GM12878 (cell line): ENCODE results near the gene DIPK1A. TPM values are rescaled to one million over a fixed set of nuclear protein-coding genes. Genes with fewer than 3 reads are reported as not detected.
"Not testable (repeated sequence)": the region's sequence is repeated elsewhere in the genome, so short reads cannot be mapped to it uniquely, and the experiment has no call there.

Source experiments
- ATAC-seq: fragments of 200-7000 bp; cut with Tn5 transposase; 3 replicates; pipeline ENCODE4 v1.9.1; 2020; ENCODE audit warnings: mild to moderate bottlenecking, moderate library complexity
- BruUV-seq: library from RNA; stranded (reverse); fragments of 400-500 nt; replicated peaks from 2 replicates; lab custom pipeline; 2021; lab: Mats Ljungman, UMichigan
- CTCF ChIA-PET: fragments of 300-600 bp; sonication (Branson Sonifier 250); formaldehyde crosslinking; extraction: SDS; loops from one replicate; lab custom pipeline; 2021; ENCODE audit warnings: inconsistent platforms; lab: Yijun Ruan, JAX
- POLR2A ChIA-PET: fragments of 350-600 bp; formaldehyde crosslinking; extraction: SDS; loops from one replicate; lab custom pipeline; 2021; ENCODE audit warnings: inconsistent platforms; lab: Charles Lee
- RAD21 ChIA-PET: fragments of 300-600 bp; sonication (Branson Sonifier 250); formaldehyde crosslinking; loops from one replicate; lab custom pipeline; 2023; ENCODE audit warnings: antibody characterized with exemption; ENCODE audit not compliant: unreplicated experiment; lab: Charles Lee
- SMC1A ChIA-PET: fragments of 300-600 bp; sonication (Branson Sonifier 250); formaldehyde crosslinking; loops from one replicate; lab custom pipeline; 2023; ENCODE audit not compliant: unreplicated experiment, uncharacterized antibody; lab: Charles Lee
- DNase-seq: peaks from one replicate; pipeline ENCODE4 v3.0.0-alpha.2; 2011; ENCODE audit warnings: low read depth, low spot score
- FAIRE-seq: peaks from 3 replicates; lab custom pipeline; 2011; peaks lifted over from hg19 to GRCh38; lab: Jason Lieb, UNC
- H2AFZ ChIP-seq: 2 replicates; pipeline ENCODE4 v1.6.0; 2011; ENCODE audit warnings: low read depth, low read length, control low read depth; ENCODE audit not compliant: control insufficient read depth
- H3K27ac ChIP-seq: 2 replicates; pipeline ENCODE4 v1.5.1; 2011; ENCODE audit warnings: control low read depth; ENCODE audit not compliant: control insufficient read depth, insufficient read depth
- H3K27me3 ChIP-seq, 2 experiments: replicated peaks in 1 of 2; 2 replicates each; pipeline versions ENCODE4 v1.6.0 to v1.6.1; 2011; ENCODE audit warnings: low read length in 1 of 2; ENCODE audit not compliant: control insufficient read depth in 2 of 2, insufficient read depth in 2 of 2
- H3K36me3 ChIP-seq, 2 experiments: 2 replicates each; pipeline ENCODE4 v1.5.1; 2011; ENCODE audit warnings: low read length in 1 of 2; ENCODE audit not compliant: control insufficient read depth in 2 of 2, insufficient read depth in 2 of 2
- H3K4me1 ChIP-seq: 2 replicates; pipeline ENCODE4 v1.6.1; 2011; ENCODE audit warnings: mild to moderate bottlenecking, low read length, moderate library complexity, mixed read lengths; ENCODE audit not compliant: control insufficient read depth, insufficient read depth
- H3K4me2 ChIP-seq: 2 replicates; pipeline ENCODE4 v1.6.0; 2011; ENCODE audit warnings: control low read depth; ENCODE audit not compliant: control insufficient read depth, insufficient read depth
- H3K4me3 ChIP-seq: fragments of 200-600 bp; sonication (generic); 2 replicates; pipeline ENCODE4 v1.5.1; 2016
- H3K79me2 ChIP-seq: 2 replicates; pipeline ENCODE4 v1.6.0; 2011; ENCODE audit warnings: low read length; ENCODE audit not compliant: control insufficient read depth, insufficient read depth
- H3K9ac ChIP-seq: 2 replicates; pipeline ENCODE4 v1.8.0; 2011; ENCODE audit warnings: low read length, control low read depth, mixed read lengths; ENCODE audit not compliant: control insufficient read depth, insufficient read depth
- H3K9me3 ChIP-seq: replicated peaks from 3 replicates; pipeline ENCODE4 v1.5.1; 2011; ENCODE audit warnings: mild to moderate bottlenecking, low read length; ENCODE audit not compliant: control insufficient read depth, insufficient read depth
- H4K20me1 ChIP-seq: 2 replicates; pipeline ENCODE4 v1.6.0; 2011; ENCODE audit not compliant: control insufficient read depth, insufficient read depth
- ATF2 ChIP-seq: IDR thresholded peaks from 2 replicates; pipeline ENCODE4 v1.6.1; 2012; ENCODE audit warnings: low read length, inconsistent platforms
- CHD1 ChIP-seq: IDR thresholded peaks from 2 replicates; pipeline ENCODE4 v1.6.1; 2012; ENCODE audit warnings: low read depth, low read length, improper control_type of control experiment
- E4F1 ChIP-seq: fragments of 450-650 bp; IDR thresholded peaks from 2 replicates; pipeline ENCODE4 v1.6.1; 2018; ENCODE audit warnings: borderline replicate concordance, mild to moderate bottlenecking; ENCODE audit not compliant: partially characterized antibody
- EED ChIP-seq: sonication (generic); IDR thresholded peaks from 2 replicates; pipeline ENCODE4 v1.6.1; 2016; ENCODE audit warnings: antibody characterized with exemption, low read depth
- EGR1 ChIP-seq, 2 experiments: IDR thresholded peaks; 1 replicate in 1 of 2; 2 replicates in 1 of 2; pipeline ENCODE4 v1.6.1; 2011 to 2012; ENCODE audit warnings: low read depth in 2 of 2, low read length in 2 of 2, borderline replicate concordance in 1 of 2, mild to moderate bottlenecking in 1 of 2, moderate library complexity in 1 of 2
- JUND ChIP-seq: IDR thresholded peaks from 2 replicates; pipeline ENCODE4 v1.6.1; 2012; ENCODE audit warnings: low read depth, mild to moderate bottlenecking, low read length, improper control_type of control experiment, moderate library complexity
- SMAD1 ChIP-seq: fragments of 450-650 bp; IDR thresholded peaks from 2 replicates; pipeline ENCODE4 v1.6.1; 2018; ENCODE audit warnings: mild to moderate bottlenecking, low read depth; ENCODE audit not compliant: partially characterized antibody
- STAT3 ChIP-seq: IDR thresholded peaks from 2 replicates; pipeline ENCODE4 v1.6.1; 2011; ENCODE audit warnings: low read depth, low read length, improper control_type of control experiment
- WGBS: methylation state at CpG from one replicate; pipeline ENCODE4 v1.1.6; 2016; ENCODE audit warnings: low lambda C conversion rate; ENCODE audit not compliant: insufficient replicate concordance, insufficient coverage; ENCODE audit errors: missing lambda C conversion rate; 5-methylcytosine and 5-hydroxymethylcytosine counted together
- in situ Hi-C: fragments of 300-500 bp; cut with MboI; formaldehyde crosslinking; loops from 9 replicates; pipeline ENCODE4 v1.14.3; 2018; ENCODE audit warnings: mixed read lengths
- intact Hi-C: fragments of 100-400 bp; cut with micrococcal nuclease; formaldehyde crosslinking; loops from one replicate; pipeline ENCODE4 v1.14.2; 2022; ENCODE audit not compliant: unreplicated experiment
- polyA plus RNA-seq, 11 experiments: library from polyadenylated mRNA; depleted of rRNA in 4 of 11; unstranded in 6 of 11; stranded (reverse) in 5 of 11; fragments of >200 nt; fragmentation: Nextera tagmentation in 4 of 11; fragmentation: Illumina TruSeq in 1 of 11; extraction: Ambion mirVana in 4 of 11; extraction: Trizol in 1 of 11; gene quantifications; 1 replicate in 1 of 11; 2 replicates in 10 of 11; pipeline versions ENCODE4 v1.2.1 to v1.2.3, GENCODE V29; 2011 to 2016; ENCODE audit warnings: inconsistent platforms in 2 of 11, missing spikeins in 2 of 11, low read depth in 1 of 11
- total RNA-seq, 4 experiments: library from RNA; depleted of rRNA in 3 of 4; stranded (reverse); fragments of >200 nt in 3 of 4; fragmentation: Illumina TruSeq in 1 of 4; extraction: Trizol in 1 of 4; gene quantifications; 2 replicates each; pipeline versions ENCODE4 v1.2.1 to v1.2.3, GENCODE V29; 2013 to 2021
- TF ChIP-seq, protein P1 (sequence below): IDR thresholded peaks from 2 replicates; pipeline ENCODE4 v1.6.1; 2011; ENCODE audit warnings: mild to moderate bottlenecking, low read depth, low read length, moderate library complexity; ENCODE audit not compliant: insufficient replicate concordance
- TF ChIP-seq, protein P2 (sequence below): fragments of 450-650 bp; IDR thresholded peaks from 2 replicates; pipeline ENCODE4 v1.6.1; 2016; ENCODE audit warnings: mild to moderate bottlenecking
- TF ChIP-seq, protein P3 (sequence below): fragments of 450-650 bp; IDR thresholded peaks from 2 replicates; pipeline ENCODE4 v1.6.1; 2017; ENCODE audit warnings: low read depth, mild to moderate bottlenecking, moderate library complexity

DIPK1A gene
- total and polyA plus RNA-seq, 10 of the 15 experiments (the other 5 are each of a cell fraction or from before 2014, with no cell fraction given) = 4.9 to 15.0 (median 9.7) TPM

DNA sequence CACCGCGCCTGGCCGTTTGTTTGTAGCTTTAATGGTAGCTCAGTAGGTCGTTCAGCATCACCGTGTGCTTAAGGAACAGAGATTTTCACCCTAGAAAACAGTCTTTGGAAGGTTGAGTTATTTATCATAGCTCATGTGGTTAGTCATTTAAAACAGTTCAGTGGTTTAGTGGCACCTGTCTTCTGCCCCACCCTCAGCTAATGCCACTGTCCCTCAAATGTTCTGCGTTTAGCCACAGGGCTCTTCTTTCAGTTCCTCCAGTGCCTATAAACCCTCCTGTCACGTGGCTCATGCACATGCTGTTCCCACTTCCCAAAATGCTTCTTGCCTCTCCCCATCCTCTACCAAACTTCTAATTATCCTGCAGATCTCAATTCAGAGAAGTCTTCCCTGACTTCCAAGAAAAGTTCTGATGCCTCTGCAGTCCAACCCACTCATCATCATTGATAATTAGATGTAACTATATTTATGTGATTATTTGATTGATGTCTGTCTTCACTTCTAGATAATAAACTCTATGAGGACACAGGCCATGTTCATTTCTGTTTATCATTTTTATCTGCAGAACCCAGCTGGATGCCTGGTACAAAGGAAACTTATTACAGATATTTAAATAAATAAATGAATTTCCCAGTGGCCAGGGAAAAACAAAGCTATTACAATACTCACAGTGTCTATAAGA is 14.4 kb upstream of the DIPK1A start (continued):
- TF ChIP-seq ATF2 = peak; percentile 78
- TF ChIP-seq SMAD1 = no peak
- TF ChIP-seq, protein P1, sequence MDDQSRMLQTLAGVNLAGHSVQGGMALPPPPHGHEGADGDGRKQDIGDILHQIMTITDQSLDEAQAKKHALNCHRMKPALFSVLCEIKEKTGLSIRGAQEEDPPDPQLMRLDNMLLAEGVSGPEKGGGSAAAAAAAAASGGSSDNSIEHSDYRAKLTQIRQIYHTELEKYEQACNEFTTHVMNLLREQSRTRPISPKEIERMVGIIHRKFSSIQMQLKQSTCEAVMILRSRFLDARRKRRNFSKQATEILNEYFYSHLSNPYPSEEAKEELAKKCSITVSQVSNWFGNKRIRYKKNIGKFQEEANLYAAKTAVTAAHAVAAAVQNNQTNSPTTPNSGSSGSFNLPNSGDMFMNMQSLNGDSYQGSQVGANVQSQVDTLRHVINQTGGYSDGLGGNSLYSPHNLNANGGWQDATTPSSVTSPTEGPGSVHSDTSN = peak; percentile 83
- peak; percentile 95 for TF ChIP-seq EED
- 0 out of 2 replicates have a peak, but pooled peaks have one; percentile 44 for TF ChIP-seq STAT3
- TF ChIP-seq EGR1 (IDR thresholded peaks at IDR 0.05; ENCODE audit: borderline replicate concordance in 1 of 2, low read depth in 2 of 2, low read length in 2 of 2) = peak in 1 of 2 experiments; percentile 22; a peak in 1 of 3 replicates
- no peak for TF ChIP-seq JUND
- no peak for TF ChIP-seq CHD1
- TF ChIP-seq, protein P2, sequence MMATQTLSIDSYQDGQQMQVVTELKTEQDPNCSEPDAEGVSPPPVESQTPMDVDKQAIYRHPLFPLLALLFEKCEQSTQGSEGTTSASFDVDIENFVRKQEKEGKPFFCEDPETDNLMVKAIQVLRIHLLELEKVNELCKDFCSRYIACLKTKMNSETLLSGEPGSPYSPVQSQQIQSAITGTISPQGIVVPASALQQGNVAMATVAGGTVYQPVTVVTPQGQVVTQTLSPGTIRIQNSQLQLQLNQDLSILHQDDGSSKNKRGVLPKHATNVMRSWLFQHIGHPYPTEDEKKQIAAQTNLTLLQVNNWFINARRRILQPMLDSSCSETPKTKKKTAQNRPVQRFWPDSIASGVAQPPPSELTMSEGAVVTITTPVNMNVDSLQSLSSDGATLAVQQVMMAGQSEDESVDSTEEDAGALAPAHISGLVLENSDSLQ = peak; percentile 95
- no peak for TF ChIP-seq E4F1
- TF ChIP-seq, protein P3, sequence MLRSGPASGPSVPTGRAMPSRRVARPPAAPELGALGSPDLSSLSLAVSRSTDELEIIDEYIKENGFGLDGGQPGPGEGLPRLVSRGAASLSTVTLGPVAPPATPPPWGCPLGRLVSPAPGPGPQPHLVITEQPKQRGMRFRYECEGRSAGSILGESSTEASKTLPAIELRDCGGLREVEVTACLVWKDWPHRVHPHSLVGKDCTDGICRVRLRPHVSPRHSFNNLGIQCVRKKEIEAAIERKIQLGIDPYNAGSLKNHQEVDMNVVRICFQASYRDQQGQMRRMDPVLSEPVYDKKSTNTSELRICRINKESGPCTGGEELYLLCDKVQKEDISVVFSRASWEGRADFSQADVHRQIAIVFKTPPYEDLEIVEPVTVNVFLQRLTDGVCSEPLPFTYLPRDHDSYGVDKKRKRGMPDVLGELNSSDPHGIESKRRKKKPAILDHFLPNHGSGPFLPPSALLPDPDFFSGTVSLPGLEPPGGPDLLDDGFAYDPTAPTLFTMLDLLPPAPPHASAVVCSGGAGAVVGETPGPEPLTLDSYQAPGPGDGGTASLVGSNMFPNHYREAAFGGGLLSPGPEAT = peak; percentile 92
- TF ChIP-seq, all 136 proteins: peak for 61

DNA sequence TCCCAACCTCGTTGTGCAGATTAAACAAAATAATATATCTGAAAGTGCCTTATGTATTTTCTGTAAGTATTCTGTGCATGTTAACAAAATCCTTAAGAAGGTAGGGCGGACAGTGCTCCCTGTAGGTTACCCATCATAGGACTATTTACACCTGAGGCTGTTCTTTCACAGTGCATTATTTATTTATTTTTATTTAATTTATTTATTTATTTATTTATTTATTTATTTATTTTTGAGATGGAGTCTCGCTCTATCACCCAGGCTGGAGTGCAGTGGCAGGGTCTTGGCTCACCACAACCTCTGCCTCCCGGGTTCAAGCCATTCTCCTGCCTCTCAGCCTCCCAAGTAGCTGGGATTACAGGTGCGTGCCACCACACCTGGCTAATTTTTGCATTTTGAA is 12.8 kb upstream of the DIPK1A start:
- WGBS = 57% methylated on average over 5 of the region's 5 CpGs
- in situ Hi-C loops, DNase-seq, H3K27me3 ChIP-seq, H4K20me1 ChIP-seq, ATAC-seq, FAIRE-seq, H2AFZ ChIP-seq, intact Hi-C loops, H3K79me2 ChIP-seq, BruUV-seq, H3K36me3 ChIP-seq, H3K9ac ChIP-seq, H3K9me3 ChIP-seq, H3K4me3 ChIP-seq: not testable (repeated sequence)
- ChIA-PET RAD21 (interaction anchor here (1.9 to 9.5 kb wide), 4 partner anchors 14 to 115 kb away, joined by 5 to 204 read pairs (median 30); partner anchors contain the start of gene DIPK1A), POLR2A (interaction anchor here (0.5 to 7.3 kb wide), 4 partner anchors 12 to 204 kb away, joined by 3 to 103 read pairs (median 8); partner anchors contain the start of gene DIPK1A), SMC1A (interaction anchor here (0.7 to 10.8 kb wide), 8 partner anchors 14 to 112 kb away, joined by 3 to 253 read pairs (median 4); partner anchors contain the start of gene DIPK1A), CTCF (interaction anchor here (1.2 to 8.4 kb wide), 4 partner anchors 13 to 19 kb away, joined by 4 to 304 read pairs (median 57); partner anchors contain the start of gene DIPK1A)
- peak overlapping the region; percentile 82; the same call in 1 of the 2 replicates for H3K4me2 ChIP-seq
- peaks cover 50% of the 10 kb centered on the region for H3K4me1 ChIP-seq
- peak overlapping the region; percentile 89 for H3K27ac ChIP-seq
